LHCN-M2 (cell line): ENCODE measurements around the gene PSTK. TPM values are rescaled to one million over a fixed set of nuclear protein-coding genes. Genes with fewer than 3 reads are reported as not detected.
A peak's percentile ranks its signal among the peaks of the same experiment; 100 is the strongest.

Experiments used
- DNase-seq: peaks from one replicate; pipeline ENCODE4 v3.0.0-alpha.2; 2012; ENCODE audit warnings: low read depth
- polyA plus RNA-seq: library from polyadenylated mRNA; unstranded; fragments of >200 nt; gene quantifications from one replicate; pipeline ENCODE4 v1.2.1, GENCODE V29; 2012; ENCODE audit warnings: missing spikeins
- total RNA-seq: library from RNA; depleted of rRNA; stranded (reverse); fragments of >200 nt; gene quantifications from 2 replicates; pipeline ENCODE4 v1.2.3, GENCODE V29; 2014; rRNA removed

PSTK gene
- total RNA-seq, result 5.6 and 9.4 TPM in 2 replicates
- polyA plus RNA-seq, result 6.4 TPM

- peak; percentile 90 for DNase-seq
Measured at GRCh38 chr10:122980209-122981065, at the start of gene PSTK. PSTK (plus strand) TSS chr10:122980401; CDS start chr10:122980480, 79 bp downstream.

GRCh38 chr10:122931088-122931906 lies 48.9 kb upstream of the PSTK start:
- DNase-seq, result no peak

- DNase-seq, result no peak
Measured at GRCh38 chr10:122939133-122939855, 40.9 kb upstream of the PSTK start.

GRCh38 chr10:122939856-122940543 lies 40.2 kb upstream of the PSTK start:
- peak; percentile 72 for DNase-seq

- no peak for DNase-seq
Measured at GRCh38 chr10:122949296-122949695, 30.9 kb upstream of the PSTK start.

- DNase-seq, result peak; percentile 98
Measured at GRCh38 chr10:122953902-122954730, 26.1 kb upstream of the PSTK start, which contains the start of gene C10orf88. C10orf88 (minus strand) TSS chr10:122954227; CDS start chr10:122954178, 49 bp downstream.

GRCh38 chr10:122954731-122955050 lies 25.5 kb upstream of the PSTK start:
- no peak for DNase-seq

GRCh38 chr10:122955892-122956291 lies 24.3 kb upstream of the PSTK start:
- DNase-seq, result no peak

GRCh38 chr10:122957474-122957873 lies 22.7 kb upstream of the PSTK start:
- no peak for DNase-seq

- DNase-seq, result no peak
Measured at GRCh38 chr10:122962405-122962804, 17.8 kb upstream of the PSTK start.

GRCh38 chr10:122966879-122967278 lies 13.3 kb upstream of the PSTK start:
- DNase-seq, result no peak

GRCh38 chr10:122968698-122969097 lies 11.5 kb upstream of the PSTK start:
- no peak for DNase-seq

- no peak for DNase-seq
Measured at GRCh38 chr10:122974023-122974422, 6.2 kb upstream of the PSTK start.

- DNase-seq, result no peak
Measured at GRCh38 chr10:122974543-122975064, 5.6 kb upstream of the PSTK start.

GRCh38 chr10:122981066-122981464 lies 864 bp downstream of the PSTK start:
- DNase-seq, result peak; percentile 60

GRCh38 chr10:122983898-122984297 lies 3.7 kb downstream of the PSTK start:
- DNase-seq, result no peak

GRCh38 chr10:122984708-122985107 lies 4.5 kb downstream of the PSTK start:
- no peak for DNase-seq

GRCh38 chr10:122986335-122986734 lies 6.1 kb downstream of the PSTK start:
- no peak for DNase-seq

GRCh38 chr10:122988501-122988900 lies 8.3 kb downstream of the PSTK start:
- no peak for DNase-seq

- DNase-seq, result no peak
Measured at GRCh38 chr10:122990278-122990677, 10.1 kb downstream of the PSTK start.
